IMR-90 (cell line): ENCODE data around the gene OPHN1. TPM values are rescaled to one million over a fixed set of nuclear protein-coding genes. Genes with fewer than 3 reads are reported as not detected.

Experiments
- ATAC-seq: fragments of 200-7000 bp; cut with Tn5 transposase; 2 replicates; pipeline ENCODE4 v1.9.1; 2020; ENCODE audit warnings: low read depth, mild to moderate bottlenecking, moderate library complexity
- BruUV-seq: library from RNA; stranded (reverse); fragments of 400-500 nt; replicated peaks from 2 replicates; lab custom pipeline; 2021; lab: Mats Ljungman, UMichigan
- CTCF ChIA-PET: fragments of 300-600 bp; formaldehyde crosslinking; extraction: SDS; loops from one replicate; lab custom pipeline; 2021; ENCODE audit warnings: antibody characterized with exemption; lab: Yijun Ruan, JAX
- POLR2A ChIA-PET: fragments of 300-600 bp; sonication (Branson Sonifier 250); formaldehyde crosslinking; loops from one replicate; lab custom pipeline; 2022; ENCODE audit warnings: antibody characterized with exemption; ENCODE audit not compliant: unreplicated experiment; lab: Charles Lee
- DNase-seq: peaks from one replicate; pipeline ENCODE4 v3.0.0; 2013
- H2AFZ ChIP-seq: replicated peaks from 2 replicates; pipeline ENCODE3; 2013; ENCODE audit warnings: low read length, mild to moderate bottlenecking; ENCODE audit not compliant: poor library complexity
- H2AK5ac ChIP-seq: 2 replicates; pipeline ENCODE4 v1.6.1; 2013; ENCODE audit warnings: low read depth, low read length, inconsistent platforms
- H2AK9ac ChIP-seq: replicated peaks from 2 replicates; pipeline ENCODE3; 2013; ENCODE audit warnings: mild to moderate bottlenecking, low read depth, low read length, moderate library complexity; ENCODE audit not compliant: poor library complexity
- H2BK120ac ChIP-seq: 2 replicates; pipeline ENCODE4 v1.6.1; 2013; ENCODE audit warnings: low read depth, low read length, inconsistent platforms
- H2BK15ac ChIP-seq: 3 replicates; pipeline ENCODE4 v1.6.1; 2013; ENCODE audit warnings: low read depth, low read length, inconsistent platforms
- H2BK20ac ChIP-seq: 2 replicates; pipeline ENCODE4 v1.6.1; 2013; ENCODE audit warnings: low read depth, mild to moderate bottlenecking, inconsistent platforms, low read length, moderate library complexity
- H2BK5ac ChIP-seq: 2 replicates; pipeline ENCODE4 v1.6.1; 2013; ENCODE audit warnings: mild to moderate bottlenecking, low read depth, low read length, inconsistent platforms; ENCODE audit not compliant: poor library complexity, severe bottlenecking
- H3K14ac ChIP-seq: replicated peaks from 2 replicates; pipeline ENCODE4 v1.6.1; 2013; ENCODE audit warnings: low read depth, low read length, inconsistent platforms
- H3K18ac ChIP-seq: 2 replicates; pipeline ENCODE4 v1.6.1; 2013; ENCODE audit warnings: low read depth, low read length, control low read depth
- H3K23ac ChIP-seq: 2 replicates; pipeline ENCODE4 v1.6.1; 2013; ENCODE audit warnings: low read depth, low read length, inconsistent platforms
- H3K27ac ChIP-seq: 2 replicates; pipeline ENCODE4 v1.5.1; 2013; ENCODE audit warnings: mild to moderate bottlenecking, control low read depth, low read length; ENCODE audit not compliant: insufficient read depth
- H3K27me3 ChIP-seq: 2 replicates; pipeline ENCODE4 v1.6.1; 2013; ENCODE audit warnings: low read length; ENCODE audit not compliant: control insufficient read depth, insufficient read depth
- H3K36me3 ChIP-seq: 2 replicates; pipeline ENCODE4 v1.6.1; 2013; ENCODE audit warnings: low read length, mixed read lengths; ENCODE audit not compliant: control insufficient read depth, insufficient read depth
- H3K4ac ChIP-seq: 2 replicates; pipeline ENCODE4 v1.6.1; 2013; ENCODE audit warnings: low read depth, low read length, inconsistent platforms
- H3K4me1 ChIP-seq: 2 replicates; pipeline ENCODE4 v1.6.1; 2013; ENCODE audit warnings: low read length, mixed read lengths; ENCODE audit not compliant: control insufficient read depth, insufficient read depth
- H3K4me2 ChIP-seq: 2 replicates; pipeline ENCODE4 v1.6.1; 2013; ENCODE audit warnings: low read depth, mild to moderate bottlenecking, control low read depth, low read length, moderate library complexity
- H3K4me3 ChIP-seq: 2 replicates; pipeline ENCODE4 v1.5.1; 2013; ENCODE audit warnings: low read depth, mild to moderate bottlenecking, control low read depth, low read length, moderate library complexity; ENCODE audit not compliant: insufficient read depth
- H3K56ac ChIP-seq: 2 replicates; pipeline ENCODE4 v1.6.1; 2013; ENCODE audit warnings: low read length, inconsistent platforms; ENCODE audit not compliant: insufficient read depth; ENCODE audit errors: extremely low read depth
- H3K79me1 ChIP-seq, 2 experiments: 2 replicates each; pipeline ENCODE4 v1.6.1; 2013; ENCODE audit warnings: low read length in 2 of 2, inconsistent platforms in 1 of 2, low read depth in 1 of 2
- H3K9ac ChIP-seq: 2 replicates; pipeline ENCODE4 v1.6.1; 2013; ENCODE audit warnings: low read depth, low read length, control low read depth
- H3K9me1 ChIP-seq: 2 replicates; pipeline ENCODE4 v1.6.1; 2013; ENCODE audit warnings: low read length, inconsistent platforms; ENCODE audit not compliant: insufficient read depth
- H3K9me3 ChIP-seq: 2 replicates; pipeline ENCODE4 v1.6.1; 2013; ENCODE audit warnings: low read length; ENCODE audit not compliant: control insufficient read depth, insufficient read depth
- H4K20me1 ChIP-seq: 2 replicates; pipeline ENCODE4 v1.6.1; 2013; ENCODE audit warnings: low read length, inconsistent platforms; ENCODE audit not compliant: insufficient read depth
- H4K5ac ChIP-seq: 2 replicates; pipeline ENCODE4 v1.6.1; 2013; ENCODE audit warnings: mild to moderate bottlenecking, low read depth, low read length, control low read depth
- H4K8ac ChIP-seq, 2 experiments: 2 replicates each; pipeline ENCODE4 v1.6.1; 2013; ENCODE audit warnings: low read depth in 2 of 2, low read length in 2 of 2, control low read depth in 1 of 2, inconsistent platforms in 1 of 2
- H4K91ac ChIP-seq: 2 replicates; pipeline ENCODE4 v1.6.1; 2013; ENCODE audit warnings: low read depth, low read length, inconsistent platforms; ENCODE audit not compliant: insufficient read depth
- CEBPB ChIP-seq: IDR thresholded peaks from 2 replicates; pipeline ENCODE4 v1.6.1; 2012; ENCODE audit warnings: low read depth, low read length, improper control_type of control experiment
- CHD1 ChIP-seq: IDR thresholded peaks from 2 replicates; pipeline ENCODE4 v1.6.1; 2012; ENCODE audit warnings: low read depth, low read length, improper control_type of control experiment
- CTCF ChIP-seq: conservative IDR thresholded peaks from 2 replicates; pipeline ENCODE4 v1.5.1; 2012; ENCODE audit warnings: mild to moderate bottlenecking, low read depth, low read length, improper control_type of control experiment
- MAZ ChIP-seq: IDR thresholded peaks from 2 replicates; pipeline ENCODE4 v1.6.1; 2012; ENCODE audit warnings: low read depth, mild to moderate bottlenecking, low read length, improper control_type of control experiment, moderate library complexity, borderline replicate concordance
- MXI1 ChIP-seq: IDR thresholded peaks from 2 replicates; pipeline ENCODE4 v1.6.1; 2012; ENCODE audit warnings: low read depth, mild to moderate bottlenecking, low read length, moderate library complexity, borderline replicate concordance
- WGBS, 2 experiments: methylation state at CpG; one replicate each; pipeline versions ENCODE4 v1.1.5 to v1.1.7; 2013; ENCODE audit warnings: missing lambda C conversion rate in 2 of 2; ENCODE audit not compliant: insufficient read length in 1 of 2; ENCODE audit errors: extremely low coverage in 2 of 2; 5-methylcytosine and 5-hydroxymethylcytosine counted together
- dilution Hi-C: fragments of 300-500 bp; cut with HindIII; formaldehyde crosslinking; loops from one replicate; pipeline ENCODE4 v1.14.3; 2018; ENCODE audit warnings: low sequenced_read_pairs; ENCODE audit not compliant: unreplicated experiment
- in situ Hi-C: fragments of 300-500 bp; cut with MboI; formaldehyde crosslinking; loops from 3 replicates; pipeline ENCODE4 v1.14.3; 2019; ENCODE audit warnings: low sequenced_read_pairs, inconsistent platforms, mixed read lengths
- intact Hi-C: fragments of 100-400 bp; cut with micrococcal nuclease; formaldehyde crosslinking; loops from 2 replicates; pipeline ENCODE4 v1.10.0; 2022
- polyA plus RNA-seq, 3 experiments: library from polyadenylated mRNA; depleted of rRNA; stranded (reverse); fragments of >200 nt; gene quantifications; 2 replicates each; pipeline ENCODE4 v1.2.3, GENCODE V29; 2012; ENCODE audit warnings: low replicate concordance in 1 of 3
- total RNA-seq: library from RNA; depleted of rRNA; stranded (reverse); fragments of >200 nt; gene quantifications from 2 replicates; pipeline ENCODE4 v1.2.3, GENCODE V29; 2012
- TF ChIP-seq, protein P1 (sequence below): fragments of 150-350 bp; IDR thresholded peaks from 2 replicates; pipeline ENCODE4 v1.6.1; 2016; ENCODE audit warnings: low read depth, mild to moderate bottlenecking, low read length, moderate library complexity, borderline replicate concordance

The OPHN1 gene
- total and polyA plus RNA-seq, 2 of the 4 experiments (the other 2 are of a cell fraction): 4.0 to 13.1 TPM

DNA sequence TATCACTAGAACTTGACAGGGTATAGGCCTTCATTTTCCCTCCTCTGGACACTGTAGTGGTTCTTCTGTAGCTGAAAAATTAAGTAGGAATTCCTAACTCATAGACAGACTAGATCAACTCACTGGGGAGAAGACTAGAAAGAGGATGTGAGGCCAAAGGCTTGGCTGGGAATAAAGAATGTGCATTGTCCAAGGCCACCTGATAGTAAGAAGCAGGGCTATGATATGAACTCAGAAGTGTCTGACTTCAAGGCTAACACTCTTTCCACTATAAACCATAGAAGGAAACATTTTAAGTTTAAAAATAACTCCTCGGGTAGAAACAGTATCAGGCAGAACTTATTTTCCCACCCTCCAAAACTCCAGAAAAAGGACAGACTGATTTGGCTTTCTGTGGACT lies 346.6 kb downstream of the OPHN1 start:
- no peak overlapping the region for H3K9ac ChIP-seq
- no peak for ATAC-seq
- no CpG with 5 or more reads among the region's 1 CpG for WGBS, 2 experiments

More for the DNA sequence above, 346.6 kb downstream of the OPHN1 start:
- Histone ChIP-seq H3K9me3 (no peaks in the 10 kb centered on the region), H2AFZ (no peak overlapping the region), H3K4me1 (peaks cover 2% of the 10 kb centered on the region; the same call in 1 of the 2 replicates), H3K18ac (no peak overlapping the region), H4K91ac (no peak overlapping the region), H4K20me1 (no peaks in the 10 kb centered on the region), H3K14ac (no peak overlapping the region), H3K36me3 (no peaks in the 10 kb centered on the region), H2BK120ac (no peak overlapping the region), H3K27me3 (no peaks in the 10 kb centered on the region), H3K4ac (no peak overlapping the region), H3K79me1 (no peaks in the 10 kb centered on the region), H3K56ac (no peak overlapping the region), H4K8ac (no peak overlapping the region), H2AK9ac (no peak overlapping the region), H3K23ac (no peak overlapping the region), H2BK5ac (no peak overlapping the region), H2AK5ac (no peak overlapping the region), H3K4me3 (no peak overlapping the region), H3K9me1 (no peaks in the 10 kb centered on the region), H2BK20ac (no peak overlapping the region), H4K5ac (no peak overlapping the region), H3K27ac (no peak overlapping the region), H3K4me2 (no peak overlapping the region), H2BK15ac (no peak overlapping the region)
- ChIA-PET CTCF (no interaction called here), POLR2A (no interaction called here)
- intact Hi-C loops (no loop called here), in situ Hi-C loops (no loop called here), dilution Hi-C loops (no loop called here)
- BruUV-seq: no TSS peak
- DNase-seq: no peak
- TF ChIP-seq MXI1 (no peak), CTCF (no peak), CHD1 (no peak), MAZ (no peak), CEBPB (no peak)
- TF ChIP-seq, protein P1, sequence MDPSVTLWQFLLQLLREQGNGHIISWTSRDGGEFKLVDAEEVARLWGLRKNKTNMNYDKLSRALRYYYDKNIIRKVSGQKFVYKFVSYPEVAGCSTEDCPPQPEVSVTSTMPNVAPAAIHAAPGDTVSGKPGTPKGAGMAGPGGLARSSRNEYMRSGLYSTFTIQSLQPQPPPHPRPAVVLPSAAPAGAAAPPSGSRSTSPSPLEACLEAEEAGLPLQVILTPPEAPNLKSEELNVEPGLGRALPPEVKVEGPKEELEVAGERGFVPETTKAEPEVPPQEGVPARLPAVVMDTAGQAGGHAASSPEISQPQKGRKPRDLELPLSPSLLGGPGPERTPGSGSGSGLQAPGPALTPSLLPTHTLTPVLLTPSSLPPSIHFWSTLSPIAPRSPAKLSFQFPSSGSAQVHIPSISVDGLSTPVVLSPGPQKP: no peak
